ENCODE data around the gene CCDC88B. TPM values are rescaled to one million over a fixed set of nuclear protein-coding genes. Genes with fewer than 3 reads are reported as not detected.

The CCDC88B gene
- total and polyA plus RNA-seq, 9 of the 15 experiments (the other 6 are each of a cell fraction or from before 2014, with no cell fraction given): 0.13 to 18.1 (median 7.9) TPM

GRCh38 chr11:64317961-64318765 lies 21.8 kb upstream of the CCDC88B start, which contains the start of gene PRDX5 (continued):
- TF ChIP-seq ADNP (tag; IDR thresholded peaks at IDR 0.05) (no peak), EHMT2 (IDR thresholded peaks at IDR 0.05) (no peak), EP400 (IDR thresholded peaks at IDR 0.05) (no peak; the same call in 1 of the 2 replicates), ZNF395 (CRISPR knock-in tag; IDR thresholded peaks at IDR 0.05) (0 out of 2 replicates have a peak, but pooled peaks have one; percentile 34), NRF1 (conservative IDR thresholded peaks at IDR 0.05 in 1 of 2, IDR thresholded peaks at IDR 0.05 in 1 of 2) (peak; percentile 98 to 99), ZBTB43 (CRISPR knock-in tag; IDR thresholded peaks at IDR 0.05) (no peak), ZNF589 (CRISPR knock-in tag; IDR thresholded peaks at IDR 0.05; ENCODE audit: low read depth) (no peak), ZFP30 (CRISPR knock-in tag; IDR thresholded peaks at IDR 0.05; ENCODE audit: borderline replicate concordance) (no peak), BCOR (IDR thresholded peaks at IDR 0.05) (no peak), MAFF (IDR thresholded peaks at IDR 0.05; ENCODE audit: low read length) (no peak), FOXJ2 (tag; IDR thresholded peaks at IDR 0.05) (0 out of 2 replicates have a peak, but pooled peaks have one; percentile 13), YY1 (IDR thresholded peaks at IDR 0.05; ENCODE audit: borderline replicate concordance in 1 of 3, control insufficient read depth in 1 of 3, extremely low read depth in 1 of 3, insufficient read depth in 3 of 3, insufficient read length in 1 of 3, insufficient replicate concordance in 2 of 3, low read depth in 1 of 3, low read length in 2 of 3) (peak in 2 of 3 experiments; percentile 52 to 54), NELFE (IDR thresholded peaks at IDR 0.05; ENCODE audit: insufficient read depth, insufficient read length) (no peak), HCFC1 (IDR thresholded peaks at IDR 0.05; ENCODE audit: low read depth, low read length) (peak; percentile 41), ZNF133 (CRISPR knock-in tag; IDR thresholded peaks at IDR 0.05) (no peak), MEIS2 (IDR thresholded peaks at IDR 0.05; ENCODE audit: partially characterized antibody) (peak; percentile 89), ZNF830 (CRISPR knock-in tag; IDR thresholded peaks at IDR 0.05) (peak; percentile 90; the same call in 1 of the 2 replicates), HEY1 (CRISPR knock-in tag; IDR thresholded peaks at IDR 0.05; ENCODE audit: borderline replicate concordance) (no peak), POLR2AphosphoS5 (IDR thresholded peaks at IDR 0.05; ENCODE audit: control insufficient read depth, insufficient read depth, low read depth, low read length) (peak; percentile 81), GTF2A2 (tag; IDR thresholded peaks at IDR 0.05) (no peak), RNF2 (IDR thresholded peaks at IDR 0.05) (0 out of 2 replicates have a peak, but pooled peaks have one; percentile 4), IRF2 (CRISPR knock-in tag; IDR thresholded peaks at IDR 0.05) (no peak), RBM14 (IDR thresholded peaks at IDR 0.05; ENCODE audit: borderline replicate concordance, insufficient read depth, low read depth, low read length) (0 out of 2 replicates have a peak, but pooled peaks have one; percentile 85), ELF2 (CRISPR knock-in tag; IDR thresholded peaks at IDR 0.05) (0 out of 2 replicates have a peak, but pooled peaks have one; percentile 15), TARDBP (IDR thresholded peaks at IDR 0.05) (peak; percentile 83; the same call in 1 of the 2 replicates), HMBOX1 (IDR thresholded peaks at IDR 0.05) (no peak)
